Transverse colon (tissue), 3 donors: ENCODE measurements around the gene GPRIN3.

Source experiments
- CTCF ChIP-seq, 5 experiments: fragments of 200-600 bp in 3 of 5; fragments of 450-650 bp in 2 of 5; sonication (generic) in 3 of 5; IDR thresholded peaks; 1 replicate in 2 of 5; 2 replicates in 3 of 5; pipeline ENCODE4 v1.5.1; 2016 to 2017; ENCODE audit warnings: antibody characterized with exemption in 5 of 5, inconsistent platforms in 3 of 5, mild to moderate bottlenecking in 2 of 5, moderate library complexity in 1 of 5
- POLR2A ChIP-seq: fragments of 450-650 bp; IDR thresholded peaks from one replicate; pipeline ENCODE4 v1.6.1; 2016; ENCODE audit warnings: antibody characterized with exemption, mild to moderate bottlenecking, moderate library complexity

GRCh38 chr4:89247951-89248350 lies 59.6 kb downstream of the GPRIN3 start:
- TF ChIP-seq CTCF (IDR thresholded peaks at IDR 0.05) (no peak), POLR2A (no peak)
